ENCODE results near the gene KIF1C.

DNA sequence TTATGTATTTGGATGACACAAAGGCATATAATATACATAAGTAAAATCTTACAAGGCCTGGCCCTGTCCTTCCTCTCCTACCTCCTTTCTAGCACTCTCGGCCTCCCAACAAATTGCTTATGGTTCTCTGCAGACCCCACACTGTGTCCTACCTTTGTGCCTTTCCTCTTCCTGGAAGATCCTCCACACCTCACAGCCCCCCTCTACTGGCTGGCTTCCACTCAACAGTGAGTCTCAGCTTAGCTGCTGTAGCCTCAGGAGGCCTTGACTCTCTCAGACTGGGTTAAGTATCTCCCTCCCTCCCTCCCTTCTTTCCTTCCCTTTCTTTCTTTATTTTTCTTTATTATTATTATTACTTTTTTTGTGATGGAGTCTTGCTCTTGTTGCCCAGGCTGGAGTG lies 45.8 kb downstream of the KIF1C start:
- TF ChIP-seq, protein P1, sequence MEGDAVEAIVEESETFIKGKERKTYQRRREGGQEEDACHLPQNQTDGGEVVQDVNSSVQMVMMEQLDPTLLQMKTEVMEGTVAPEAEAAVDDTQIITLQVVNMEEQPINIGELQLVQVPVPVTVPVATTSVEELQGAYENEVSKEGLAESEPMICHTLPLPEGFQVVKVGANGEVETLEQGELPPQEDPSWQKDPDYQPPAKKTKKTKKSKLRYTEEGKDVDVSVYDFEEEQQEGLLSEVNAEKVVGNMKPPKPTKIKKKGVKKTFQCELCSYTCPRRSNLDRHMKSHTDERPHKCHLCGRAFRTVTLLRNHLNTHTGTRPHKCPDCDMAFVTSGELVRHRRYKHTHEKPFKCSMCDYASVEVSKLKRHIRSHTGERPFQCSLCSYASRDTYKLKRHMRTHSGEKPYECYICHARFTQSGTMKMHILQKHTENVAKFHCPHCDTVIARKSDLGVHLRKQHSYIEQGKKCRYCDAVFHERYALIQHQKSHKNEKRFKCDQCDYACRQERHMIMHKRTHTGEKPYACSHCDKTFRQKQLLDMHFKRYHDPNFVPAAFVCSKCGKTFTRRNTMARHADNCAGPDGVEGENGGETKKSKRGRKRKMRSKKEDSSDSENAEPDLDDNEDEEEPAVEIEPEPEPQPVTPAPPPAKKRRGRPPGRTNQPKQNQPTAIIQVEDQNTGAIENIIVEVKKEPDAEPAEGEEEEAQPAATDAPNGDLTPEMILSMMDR (IDR thresholded peaks at IDR 0.05): no peak
- no peak for TF ChIP-seq POLR2A (IDR thresholded peaks at IDR 0.05)
